Esophagus mucosa (tissue), 1 donor: Measurements from ENCODE around the gene SAPCD2. TPM values are rescaled to one million over a fixed set of nuclear protein-coding genes. Genes with fewer than 3 reads are reported as not detected.
A peak's percentile ranks its signal among the peaks of the same experiment; 100 is the strongest.

ENCODE experiments used
- ATAC-seq: fragments of 200-7000 bp; cut with Tn5 transposase; one replicate; pipeline ENCODE4 v1.9.1; 2020
- total RNA-seq: library from RNA; stranded (reverse); gene quantifications from one replicate; pipeline ENCODE4 v1.2.4, GENCODE V29; 2023
- donor health status: DM: yes; HTN: yes; CAD: no.

Gene SAPCD2
- total RNA-seq, 1 donor from 2014 or later, result 13.8 TPM

DNA sequence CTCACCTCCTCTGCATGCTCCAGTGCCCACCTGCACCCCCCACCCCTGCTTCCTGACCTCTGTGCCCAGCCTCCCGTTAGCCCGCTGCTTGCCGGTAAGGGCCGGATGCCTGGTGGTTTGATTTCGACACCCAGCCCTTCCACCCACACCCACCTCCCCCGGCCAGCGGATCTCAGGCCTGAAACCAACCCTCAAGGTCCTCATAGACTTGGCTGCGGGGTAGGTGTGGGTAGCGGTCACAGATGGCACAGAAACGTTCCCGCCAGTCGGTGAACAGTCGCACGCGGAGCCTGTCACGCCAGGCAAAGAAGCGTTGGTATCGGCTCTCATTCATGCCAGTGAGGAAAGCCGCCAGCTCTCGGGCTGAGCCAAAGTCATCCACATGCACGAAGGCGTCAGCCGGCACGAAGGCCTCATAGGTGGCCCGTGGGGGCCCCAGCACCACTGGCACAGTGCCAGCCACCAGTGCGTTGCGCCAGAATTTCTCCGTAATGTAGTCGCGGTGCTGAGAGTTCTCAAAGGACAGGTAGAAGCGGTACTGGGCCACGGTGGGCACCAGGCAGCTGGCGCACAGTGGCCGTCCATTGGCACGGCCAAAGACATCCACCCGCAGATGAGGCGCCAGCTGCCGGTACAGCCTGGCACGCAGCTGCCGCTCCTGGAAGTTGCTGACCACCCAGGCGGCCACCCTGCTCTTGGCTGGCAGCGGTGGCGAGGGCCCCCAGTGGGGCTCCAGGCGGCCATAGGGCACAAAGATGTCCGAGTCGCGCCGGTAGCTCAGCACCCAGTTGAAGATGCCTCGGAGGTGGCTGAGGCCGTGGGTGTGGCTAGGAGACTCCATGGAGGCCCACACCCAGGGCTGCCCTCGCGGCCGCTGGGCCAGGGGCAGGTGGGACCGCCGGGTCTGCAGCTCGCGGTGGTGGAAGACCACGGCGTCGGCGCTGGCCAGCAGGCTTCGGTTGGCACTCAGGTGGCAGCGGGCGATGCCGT lies 39.5 kb downstream of the SAPCD2 start:
- ATAC-seq, result no peak

GRCh38 chr9:137030006-137030405 lies 40.4 kb downstream of the SAPCD2 start:
- no peak for ATAC-seq

GRCh38 chr9:137029058-137029936 lies 41.1 kb downstream of the SAPCD2 start:
- peak; percentile 47 for ATAC-seq

GRCh38 chr9:137028263-137029057 lies 41.9 kb downstream of the SAPCD2 start:
- ATAC-seq, result peak; percentile 45

DNA sequence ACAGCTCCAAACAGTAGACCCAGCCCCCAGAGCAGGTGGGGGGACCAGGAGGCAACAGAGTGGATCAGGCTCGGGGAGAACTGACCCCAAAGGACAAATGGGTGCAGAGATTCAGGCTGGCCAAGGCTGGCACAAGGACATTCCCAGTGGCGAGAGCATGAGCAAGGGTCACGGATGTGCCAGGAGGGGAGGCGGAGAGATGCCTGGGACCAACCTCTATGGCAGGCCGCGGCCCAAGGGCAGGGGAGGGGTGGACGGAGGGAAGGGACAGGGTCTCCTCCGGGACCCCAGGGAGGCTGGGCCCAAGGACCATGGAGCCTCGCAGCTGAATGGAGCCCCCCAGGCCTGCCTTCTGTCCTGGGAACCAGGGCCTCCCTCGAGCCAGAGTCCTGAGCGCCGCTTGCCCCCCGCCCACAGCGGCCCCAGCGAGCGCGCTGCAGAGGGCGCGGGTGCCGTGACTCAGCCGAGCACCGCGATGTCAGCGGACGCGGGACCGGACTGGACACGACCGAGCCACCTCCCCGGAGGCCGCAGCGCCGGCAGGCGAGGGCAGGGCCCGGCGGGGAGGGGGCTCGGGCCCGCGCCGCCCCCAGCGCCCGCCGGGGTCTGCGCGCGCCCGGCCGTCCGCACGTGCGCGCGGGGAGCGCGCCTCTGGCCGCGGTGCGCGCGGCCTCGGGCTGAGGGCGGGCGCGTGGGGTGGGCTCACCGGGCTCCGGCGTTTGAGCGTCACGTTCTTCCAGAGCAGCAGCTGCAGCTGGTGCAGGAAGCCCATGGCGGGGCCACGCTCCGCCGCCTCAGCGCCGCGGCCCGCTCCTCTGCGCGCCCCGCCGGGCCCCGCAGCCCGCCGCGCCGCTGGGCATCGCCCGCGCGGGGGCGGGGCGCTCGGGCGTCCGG lies 42.7 kb downstream of the SAPCD2 start, which contains the start of gene ABCA2:
ABCA2 (minus strand) TSS at position 869 of the 894 bp plus-strand sequence; CDS start at position 772, 97 bp downstream.
- ATAC-seq, result no peak

GRCh38 chr9:137026828-137027227 lies 43.5 kb downstream of the SAPCD2 start:
- ATAC-seq, result no peak

- no peak for ATAC-seq
Measured at GRCh38 chr9:137026384-137026783, 44.0 kb downstream of the SAPCD2 start.

DNA sequence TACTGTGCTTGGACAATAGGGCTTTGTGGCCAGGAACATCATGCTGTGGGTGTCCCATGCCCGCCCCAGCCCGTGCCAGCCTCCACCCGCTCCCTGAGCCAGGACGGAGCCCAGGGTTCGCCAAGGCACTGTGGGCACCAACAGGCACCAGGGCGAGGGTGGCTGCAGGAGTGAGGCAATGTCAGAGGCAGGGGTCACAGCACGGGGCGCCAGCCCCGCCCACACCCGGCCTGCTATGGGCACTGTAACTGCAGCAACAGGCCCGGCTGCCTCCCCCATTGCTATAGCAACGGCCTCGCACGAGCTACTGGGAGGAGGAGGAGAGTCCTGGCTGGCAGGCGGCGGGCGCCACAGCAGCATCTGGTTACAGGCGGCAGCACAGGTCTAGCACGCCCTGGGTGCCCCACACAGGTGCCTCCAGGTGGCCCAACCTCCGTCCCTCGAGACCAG lies 44.8 kb downstream of the SAPCD2 start:
- ATAC-seq, result peak; percentile 47

GRCh38 chr9:137023583-137023991 lies 46.8 kb downstream of the SAPCD2 start:
- no peak for ATAC-seq

DNA sequence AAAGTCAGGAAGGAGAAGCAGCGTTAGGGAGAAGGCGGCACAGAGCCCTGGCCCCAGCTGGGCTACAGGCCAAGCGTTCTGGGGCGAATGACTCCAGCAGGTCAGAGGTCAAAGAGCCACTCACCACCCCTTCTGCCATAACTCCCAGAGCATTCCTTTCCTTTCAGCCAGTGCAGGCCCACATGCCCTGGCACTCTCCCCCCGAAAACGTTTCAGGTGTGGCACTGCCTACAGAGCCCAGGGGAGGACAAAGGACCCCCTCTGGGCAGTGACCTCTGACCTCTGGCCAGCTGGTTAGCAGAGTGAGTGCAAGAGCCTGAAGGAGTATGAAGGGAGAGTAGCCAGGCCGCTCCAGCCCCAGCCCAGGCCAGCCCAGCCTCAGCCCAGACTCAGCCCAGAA lies 47.2 kb downstream of the SAPCD2 start:
- no peak for ATAC-seq

- ATAC-seq, result no peak
Measured at GRCh38 chr9:137022662-137023008, 47.7 kb downstream of the SAPCD2 start.

DNA sequence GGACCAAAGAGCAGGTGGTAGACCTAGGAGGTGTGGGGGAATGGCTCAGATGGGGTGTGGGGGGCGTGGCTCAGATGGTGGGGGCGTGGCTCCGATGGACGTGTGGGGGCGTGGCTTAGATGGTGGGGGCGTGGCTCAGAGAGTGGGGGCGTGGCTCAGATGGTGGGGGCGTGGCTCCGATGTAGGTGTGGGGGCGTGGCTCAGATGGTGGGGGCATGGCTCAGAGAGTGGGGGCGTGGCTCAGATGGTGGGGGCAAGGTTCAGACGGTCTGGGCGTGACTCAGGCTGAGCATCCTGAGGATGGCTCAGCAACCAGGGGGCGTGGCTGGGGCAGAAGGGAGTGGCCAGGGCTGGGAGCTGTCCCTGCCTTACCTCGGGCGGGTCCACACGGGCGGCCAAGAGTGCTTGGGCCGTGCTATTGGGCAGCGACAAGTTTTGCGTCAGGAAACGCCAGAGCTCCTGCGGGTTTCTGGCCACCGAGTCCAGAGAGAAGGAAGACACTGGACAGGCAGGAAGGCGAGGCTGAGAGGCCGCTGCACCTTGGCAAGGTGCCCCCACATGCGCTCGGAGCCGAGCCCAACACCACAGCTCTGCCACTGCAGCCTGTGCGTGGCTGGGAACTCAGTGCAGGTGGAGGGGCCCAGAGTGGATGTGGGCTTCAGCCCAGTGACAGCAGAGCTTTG lies 48.2 kb downstream of the SAPCD2 start:
- peak; percentile 84 for ATAC-seq

DNA sequence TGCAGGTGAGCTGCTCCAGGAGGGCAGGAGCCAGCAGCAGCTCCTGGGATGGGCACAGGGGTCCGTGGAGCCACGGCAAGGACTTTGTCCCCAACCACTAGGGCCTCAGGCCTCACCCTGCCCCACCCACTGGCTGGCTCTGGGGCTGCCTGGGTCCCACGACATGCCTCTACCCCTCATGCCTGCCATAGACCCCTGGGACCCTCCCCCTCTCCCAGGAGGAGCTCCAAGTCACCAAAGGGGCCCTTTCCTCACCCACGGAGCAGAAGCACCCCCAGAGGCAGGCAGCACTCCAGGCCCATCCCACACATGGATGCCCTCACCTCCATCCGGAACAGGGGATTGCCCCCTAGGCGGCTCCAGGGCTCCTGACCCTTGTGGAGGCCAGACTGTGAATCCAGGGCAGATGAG lies 48.8 kb downstream of the SAPCD2 start:
- ATAC-seq, result no peak

- ATAC-seq, result no peak
Measured at GRCh38 chr9:137020771-137021567, 49.4 kb downstream of the SAPCD2 start.

DNA sequence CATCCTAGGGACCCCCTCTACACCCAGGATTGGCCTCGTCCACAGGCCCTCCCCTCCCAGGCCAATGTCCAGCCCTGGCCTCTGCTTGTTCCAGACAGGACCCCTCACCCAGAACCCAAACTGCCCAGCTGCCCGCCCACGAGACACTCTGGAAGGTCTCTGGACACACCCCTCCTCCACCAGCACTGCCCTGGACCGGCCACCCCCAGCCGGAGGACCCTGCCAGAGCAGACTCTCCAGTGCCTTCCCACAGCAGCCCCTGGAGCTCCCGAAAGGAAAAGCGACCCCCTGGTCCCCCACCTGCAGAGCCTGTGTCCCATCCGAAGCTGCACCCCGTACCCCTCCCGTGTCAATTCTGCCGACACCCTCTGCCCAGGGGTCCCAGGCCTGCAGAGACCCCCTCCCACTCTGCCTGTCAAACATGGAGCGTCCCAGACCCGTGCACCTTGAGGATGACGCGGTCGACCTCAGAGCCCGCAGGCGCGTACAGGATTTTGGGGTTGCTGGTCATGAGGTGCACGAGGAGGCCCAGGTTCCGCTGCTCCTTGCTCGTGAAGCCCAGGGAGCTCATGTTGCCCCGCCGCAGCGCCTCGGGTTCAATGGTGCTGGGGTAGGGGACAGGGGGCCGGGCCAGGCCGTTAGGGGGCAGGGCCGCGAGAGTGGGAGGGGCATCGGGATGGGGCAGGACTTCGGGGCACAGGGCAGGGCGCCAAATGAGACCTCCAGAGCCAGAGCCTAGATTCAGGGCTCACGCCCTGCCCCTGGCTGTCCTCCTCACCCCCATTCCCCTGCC lies 50.3 kb downstream of the SAPCD2 start:
- no peak for ATAC-seq

DNA sequence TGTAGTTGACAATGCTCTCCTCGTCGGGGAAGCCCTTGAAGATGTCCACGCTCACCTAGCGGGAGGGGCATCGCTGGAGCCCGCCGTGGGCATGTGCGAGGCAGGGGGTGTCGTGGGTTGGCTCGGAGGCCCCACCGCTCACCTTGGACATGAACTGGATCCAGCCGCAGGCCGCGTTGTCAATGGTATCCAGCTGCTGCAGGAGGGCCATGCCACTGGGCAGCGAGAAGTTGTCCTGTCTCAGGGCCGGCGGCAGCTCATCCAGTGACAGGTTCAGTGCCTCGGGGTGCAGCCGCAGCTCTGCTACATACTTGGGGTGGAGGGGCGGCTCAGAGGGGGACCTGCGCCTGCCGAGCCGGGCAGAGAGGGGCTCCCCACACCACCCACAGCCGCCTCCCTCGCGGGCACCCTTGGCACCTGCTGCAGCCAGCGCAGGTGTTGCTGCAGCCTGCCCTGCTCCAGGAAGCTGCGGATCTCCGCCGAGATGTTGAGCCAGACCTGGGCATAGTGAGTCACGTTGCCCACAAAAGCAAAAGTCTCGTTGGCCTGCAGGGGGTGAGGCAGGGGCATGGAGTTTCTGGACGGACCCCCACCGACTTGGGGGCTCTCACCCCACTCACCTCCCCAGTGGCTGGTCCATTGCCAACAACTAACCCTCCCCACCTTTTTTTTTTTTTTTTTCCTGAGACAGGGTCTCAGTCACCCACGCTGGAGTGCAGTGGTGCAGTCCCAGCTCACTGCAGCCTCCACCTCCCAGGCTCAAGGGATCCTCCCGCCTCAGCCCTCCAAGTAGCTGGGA lies 51.4 kb downstream of the SAPCD2 start:
- ATAC-seq, result peak; percentile 17

- no peak for ATAC-seq
Measured at GRCh38 chr9:137017791-137018497, 52.4 kb downstream of the SAPCD2 start.
